AG10803 (cell line): ENCODE results near the gene PHLDA3.
A peak's percentile ranks its signal among the peaks of the same experiment; 100 is the strongest.

ENCODE experiments used
- DNase-seq: peaks from one replicate; pipeline ENCODE4 v3.0.0; 2010; ENCODE audit warnings: low read depth
- H3K4me3 ChIP-seq: 2 replicates; pipeline ENCODE4 v1.5.1; 2011; ENCODE audit warnings: mild to moderate bottlenecking, low read length, control low read depth
- TF ChIP-seq, protein P1 (sequence below): conservative IDR thresholded peaks from 2 replicates; pipeline ENCODE4 v1.5.1; 2011; ENCODE audit warnings: mild to moderate bottlenecking, low read length, control low read depth, inconsistent platforms

Gene PHLDA3

DNA sequence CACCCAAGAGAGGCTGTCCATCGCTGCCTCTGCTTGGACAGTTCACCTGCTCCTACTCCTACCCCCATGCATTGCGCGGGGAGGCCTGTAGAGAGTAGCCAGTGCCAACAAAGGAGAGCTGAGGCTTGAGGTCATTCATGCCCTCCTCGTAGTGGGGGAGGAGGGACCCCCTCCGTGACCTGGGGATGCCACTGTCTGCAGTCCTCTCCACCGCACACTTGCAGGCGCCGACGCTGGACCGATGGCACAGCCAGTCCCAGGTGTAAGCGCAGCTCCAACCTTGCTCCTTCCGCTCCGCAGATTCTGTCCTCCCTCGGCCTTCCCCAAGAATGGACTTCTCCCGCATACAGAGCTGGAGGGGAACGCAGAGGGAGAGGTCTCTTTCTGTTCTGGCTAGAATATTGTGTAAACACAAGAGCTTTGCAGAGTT lies 672 bp upstream of the PHLDA3 start:
- no peak for DNase-seq
- TF ChIP-seq, protein P1, sequence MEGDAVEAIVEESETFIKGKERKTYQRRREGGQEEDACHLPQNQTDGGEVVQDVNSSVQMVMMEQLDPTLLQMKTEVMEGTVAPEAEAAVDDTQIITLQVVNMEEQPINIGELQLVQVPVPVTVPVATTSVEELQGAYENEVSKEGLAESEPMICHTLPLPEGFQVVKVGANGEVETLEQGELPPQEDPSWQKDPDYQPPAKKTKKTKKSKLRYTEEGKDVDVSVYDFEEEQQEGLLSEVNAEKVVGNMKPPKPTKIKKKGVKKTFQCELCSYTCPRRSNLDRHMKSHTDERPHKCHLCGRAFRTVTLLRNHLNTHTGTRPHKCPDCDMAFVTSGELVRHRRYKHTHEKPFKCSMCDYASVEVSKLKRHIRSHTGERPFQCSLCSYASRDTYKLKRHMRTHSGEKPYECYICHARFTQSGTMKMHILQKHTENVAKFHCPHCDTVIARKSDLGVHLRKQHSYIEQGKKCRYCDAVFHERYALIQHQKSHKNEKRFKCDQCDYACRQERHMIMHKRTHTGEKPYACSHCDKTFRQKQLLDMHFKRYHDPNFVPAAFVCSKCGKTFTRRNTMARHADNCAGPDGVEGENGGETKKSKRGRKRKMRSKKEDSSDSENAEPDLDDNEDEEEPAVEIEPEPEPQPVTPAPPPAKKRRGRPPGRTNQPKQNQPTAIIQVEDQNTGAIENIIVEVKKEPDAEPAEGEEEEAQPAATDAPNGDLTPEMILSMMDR: no peak
- H3K4me3 ChIP-seq: peak overlapping the region; percentile 59

DNA sequence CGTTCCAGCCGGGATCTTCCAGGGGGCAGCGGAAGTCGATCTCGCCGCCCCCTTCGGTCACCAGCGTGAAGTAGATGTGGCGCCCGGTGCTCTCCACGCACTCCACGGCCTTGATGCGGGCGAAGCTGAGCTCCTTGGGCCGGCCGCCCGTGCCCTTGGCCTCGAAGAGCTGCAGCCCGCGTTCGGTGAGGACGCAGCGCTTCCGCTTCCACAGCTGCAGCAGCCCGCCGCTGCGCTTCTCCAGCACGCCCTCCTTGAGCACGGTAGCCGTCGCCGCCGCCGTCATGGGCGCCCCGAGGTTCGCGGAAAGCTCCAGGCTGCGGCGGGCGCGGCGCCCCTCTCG lies 516 bp downstream of the PHLDA3 start:
- TF ChIP-seq, protein P1: no peak
- peak overlapping the region; percentile 99 for H3K4me3 ChIP-seq
- peak; percentile 32 for DNase-seq

DNA sequence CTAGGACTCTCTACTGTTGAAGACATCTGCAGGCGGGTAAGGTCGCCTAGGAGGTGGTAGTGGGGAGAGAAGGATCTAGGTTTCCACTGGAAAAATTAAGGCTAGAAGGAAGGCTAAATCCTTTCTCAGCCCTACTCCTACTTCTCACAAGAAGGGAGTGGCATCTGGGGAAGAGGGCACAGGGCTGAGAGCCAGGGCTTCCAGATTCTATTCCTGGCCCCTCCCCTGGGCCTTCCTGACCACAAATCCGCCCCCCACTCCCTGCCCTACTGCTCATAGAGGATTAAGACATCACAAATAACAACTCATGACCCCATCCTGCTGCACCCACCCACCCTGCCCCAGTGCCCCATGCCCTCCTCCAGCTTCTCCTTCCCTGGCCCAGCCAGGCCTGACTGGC lies 2.5 kb downstream of the PHLDA3 start:
- H3K4me3 ChIP-seq: peak overlapping the region; percentile 99
- TF ChIP-seq, protein P1: no peak

DNA sequence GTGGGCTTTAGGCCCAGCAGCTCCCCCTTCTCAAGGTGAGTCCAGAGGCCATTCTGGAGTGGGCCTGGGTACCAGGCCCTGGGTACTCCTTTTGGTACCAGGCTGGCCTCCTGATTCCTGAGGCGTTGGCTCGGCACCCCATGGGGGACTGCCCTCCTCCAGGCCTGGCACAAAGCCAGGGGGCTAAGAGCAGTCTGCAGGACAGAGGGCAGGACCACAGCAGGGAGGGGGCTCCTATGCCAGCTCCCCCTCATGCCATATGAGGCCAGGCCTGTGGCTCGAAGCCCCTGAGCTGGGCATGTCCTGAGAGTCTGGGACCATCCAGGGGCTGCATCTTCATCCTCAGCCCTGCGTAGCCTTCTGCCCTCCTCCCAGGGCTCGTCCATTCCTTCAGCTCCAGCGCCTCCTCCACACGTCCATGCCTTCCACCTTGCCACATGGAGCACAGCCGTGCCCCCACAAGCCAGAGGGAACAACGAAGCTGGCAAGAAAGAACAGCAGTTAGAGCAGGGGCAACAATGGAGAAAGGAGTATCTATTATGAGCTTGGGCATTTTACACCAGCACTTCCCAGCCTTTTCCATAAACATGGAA lies 3.2 kb downstream of the PHLDA3 start:
- no peak for DNase-seq
- TF ChIP-seq, protein P1: no peak
- peak overlapping the region; percentile 99 for H3K4me3 ChIP-seq

More for the DNA sequence above, 2.5 kb downstream of the PHLDA3 start:
- peak; percentile 54 for DNase-seq

- peak; percentile 38 for DNase-seq
- TF ChIP-seq, protein P1: peak; percentile 45
- H3K4me3 ChIP-seq: no peak overlapping the region; the same call in 1 of the 2 replicates
These were observed 5.9 kb downstream of the PHLDA3 start for GRCh38 chr1:201463071-201463552.

DNA sequence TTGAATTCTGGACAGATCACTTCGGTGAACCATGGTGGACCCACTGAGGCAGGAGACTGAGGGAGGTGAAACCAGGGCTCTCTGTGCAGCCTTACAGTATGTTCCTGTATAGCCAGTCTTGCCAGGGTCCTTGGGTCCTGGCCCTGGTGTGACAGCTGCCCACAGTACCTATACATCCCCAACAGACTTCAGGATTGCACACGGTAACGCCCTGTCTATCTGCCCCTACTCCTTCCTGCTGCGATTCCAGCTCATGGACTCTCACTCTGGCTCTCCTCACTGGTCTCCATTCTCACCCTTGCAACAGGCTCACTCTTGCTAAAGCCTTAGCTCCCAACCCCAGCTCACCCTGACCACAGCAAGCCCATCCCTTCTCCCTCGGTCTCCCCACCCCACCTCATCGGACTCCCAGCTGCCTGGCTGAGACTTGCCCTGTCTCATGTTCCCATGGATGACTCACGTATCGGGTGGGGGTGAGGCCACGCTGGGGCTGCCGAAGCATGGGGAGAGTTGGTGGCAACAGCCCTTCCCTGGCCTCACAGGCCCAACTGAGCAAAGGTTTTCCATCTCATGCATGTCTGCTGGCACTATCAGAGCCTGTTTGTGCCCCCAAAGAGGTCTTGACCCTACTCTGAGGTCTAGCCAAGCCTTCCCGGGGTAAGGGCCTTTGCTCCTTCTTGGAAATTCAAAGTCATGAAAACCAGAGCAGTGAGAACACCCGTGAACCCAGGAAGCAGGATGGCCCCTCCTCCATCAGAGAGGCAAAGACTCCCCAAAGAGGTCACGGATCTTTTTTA lies 7.1 kb downstream of the PHLDA3 start:
- DNase-seq: peak; percentile 99
- TF ChIP-seq, protein P1: no peak
- peak overlapping the region; percentile 39 for H3K4me3 ChIP-seq
